Measurements from ENCODE around the gene INTS6.

INTS6 gene

DNA sequence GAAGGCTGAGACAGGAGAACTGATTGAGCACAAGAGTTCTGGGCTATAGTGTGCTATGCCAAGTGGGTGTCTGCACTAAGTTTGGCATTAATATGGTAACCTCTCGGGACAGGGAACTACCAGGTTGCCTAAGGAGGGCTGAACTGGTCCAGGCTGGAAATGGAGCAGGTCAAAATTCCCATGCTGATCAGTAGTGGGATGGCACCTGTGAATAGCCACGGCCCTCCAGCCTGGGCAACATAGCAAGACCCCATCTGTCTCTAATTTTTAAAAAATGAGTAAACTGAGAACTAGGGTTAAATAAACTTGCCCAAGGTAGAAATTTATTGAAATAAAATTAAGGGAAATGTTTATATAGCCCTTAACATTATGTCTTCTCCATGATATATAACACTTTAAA is 17.0 kb upstream of the INTS6 start:
- Histone ChIP-seq H3K36me3 (replicated peaks; ENCODE audit: insufficient read depth, low read length) (no peaks in the 10 kb centered on the region), H3F3A (ENCODE audit: insufficient read depth, low read length) (no peaks in the 10 kb centered on the region), H3K4me2 (ENCODE audit: low read depth, low read length) (no peak overlapping the region), H3K9me3 (replicated peaks; ENCODE audit: insufficient read depth, low read length) (no peaks in the 10 kb centered on the region), H3K9ac (ENCODE audit: low read length) (no peak overlapping the region), H4K20me1 (ENCODE audit: insufficient read depth, low read length) (no peaks in the 10 kb centered on the region), H3K9me2 (replicated peaks; ENCODE audit: insufficient read depth, low read length) (no peaks in the 10 kb centered on the region), H3K27me3 (replicated peaks; ENCODE audit: insufficient read depth, low read length) (no peaks in the 10 kb centered on the region), H3K4me1 (ENCODE audit: low read length) (no peaks in the 10 kb centered on the region), H3K4me3 (ENCODE audit: low read length) (no peak overlapping the region), H2AFZ (ENCODE audit: low read length) (no peak overlapping the region), H3K27ac (ENCODE audit: low read length) (no peak overlapping the region), H3K79me2 (ENCODE audit: low read length) (no peaks in the 10 kb centered on the region)
- no peak for DNase-seq
- no peak for TF ChIP-seq EZH2 (optimal IDR thresholded peaks at IDR 0.05; ENCODE audit: low read depth, low read length)
- TF ChIP-seq EZH2phosphoT487 (IDR thresholded peaks at IDR 0.05; ENCODE audit: low read length), result no peak
- TF ChIP-seq, protein P1, sequence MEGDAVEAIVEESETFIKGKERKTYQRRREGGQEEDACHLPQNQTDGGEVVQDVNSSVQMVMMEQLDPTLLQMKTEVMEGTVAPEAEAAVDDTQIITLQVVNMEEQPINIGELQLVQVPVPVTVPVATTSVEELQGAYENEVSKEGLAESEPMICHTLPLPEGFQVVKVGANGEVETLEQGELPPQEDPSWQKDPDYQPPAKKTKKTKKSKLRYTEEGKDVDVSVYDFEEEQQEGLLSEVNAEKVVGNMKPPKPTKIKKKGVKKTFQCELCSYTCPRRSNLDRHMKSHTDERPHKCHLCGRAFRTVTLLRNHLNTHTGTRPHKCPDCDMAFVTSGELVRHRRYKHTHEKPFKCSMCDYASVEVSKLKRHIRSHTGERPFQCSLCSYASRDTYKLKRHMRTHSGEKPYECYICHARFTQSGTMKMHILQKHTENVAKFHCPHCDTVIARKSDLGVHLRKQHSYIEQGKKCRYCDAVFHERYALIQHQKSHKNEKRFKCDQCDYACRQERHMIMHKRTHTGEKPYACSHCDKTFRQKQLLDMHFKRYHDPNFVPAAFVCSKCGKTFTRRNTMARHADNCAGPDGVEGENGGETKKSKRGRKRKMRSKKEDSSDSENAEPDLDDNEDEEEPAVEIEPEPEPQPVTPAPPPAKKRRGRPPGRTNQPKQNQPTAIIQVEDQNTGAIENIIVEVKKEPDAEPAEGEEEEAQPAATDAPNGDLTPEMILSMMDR (IDR thresholded peaks at IDR 0.05; ENCODE audit: low read length), result no peak

DNA sequence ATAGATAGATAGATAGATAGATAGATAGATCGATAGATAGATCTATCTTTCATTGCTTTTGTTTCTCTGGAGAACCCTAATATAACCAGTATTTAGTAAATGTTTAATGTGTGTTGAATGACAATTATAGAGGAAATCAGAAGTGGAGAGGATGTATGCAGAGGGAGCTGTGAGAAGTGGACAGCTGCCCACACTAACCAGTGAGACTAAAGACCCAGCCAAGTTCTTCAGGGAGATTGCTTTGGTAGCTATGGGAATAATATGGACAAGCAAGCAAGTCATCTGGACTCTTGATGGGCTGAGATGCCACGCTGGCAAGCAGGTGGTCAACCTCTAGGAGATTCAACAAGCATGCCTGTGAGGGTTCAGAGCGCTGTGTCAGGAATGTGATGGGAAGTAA is 14.9 kb upstream of the INTS6 start:
- Histone ChIP-seq H3K79me2 (ENCODE audit: low read length) (no peaks in the 10 kb centered on the region), H3K4me3 (ENCODE audit: low read length) (no peak overlapping the region), H4K20me1 (ENCODE audit: insufficient read depth, low read length) (no peaks in the 10 kb centered on the region), H3K27ac (ENCODE audit: low read length) (no peak overlapping the region), H3K36me3 (replicated peaks; ENCODE audit: insufficient read depth, low read length) (no peaks in the 10 kb centered on the region), H3K9me3 (replicated peaks; ENCODE audit: insufficient read depth, low read length) (no peaks in the 10 kb centered on the region), H3K4me2 (ENCODE audit: low read depth, low read length) (no peak overlapping the region), H3K27me3 (replicated peaks; ENCODE audit: insufficient read depth, low read length) (no peaks in the 10 kb centered on the region), H3K4me1 (ENCODE audit: low read length) (no peaks in the 10 kb centered on the region), H2AFZ (ENCODE audit: low read length) (no peak overlapping the region), H3K9me2 (replicated peaks; ENCODE audit: insufficient read depth, low read length) (no peaks in the 10 kb centered on the region), H3F3A (ENCODE audit: insufficient read depth, low read length) (no peaks in the 10 kb centered on the region), H3K9ac (ENCODE audit: low read length) (no peak overlapping the region)
- no peak for DNase-seq
- TF ChIP-seq, protein P1 (IDR thresholded peaks at IDR 0.05; ENCODE audit: low read length), result no peak
- no peak for TF ChIP-seq EZH2phosphoT487 (IDR thresholded peaks at IDR 0.05; ENCODE audit: low read length)
- no peak for TF ChIP-seq EZH2 (optimal IDR thresholded peaks at IDR 0.05; ENCODE audit: low read depth, low read length)

DNA sequence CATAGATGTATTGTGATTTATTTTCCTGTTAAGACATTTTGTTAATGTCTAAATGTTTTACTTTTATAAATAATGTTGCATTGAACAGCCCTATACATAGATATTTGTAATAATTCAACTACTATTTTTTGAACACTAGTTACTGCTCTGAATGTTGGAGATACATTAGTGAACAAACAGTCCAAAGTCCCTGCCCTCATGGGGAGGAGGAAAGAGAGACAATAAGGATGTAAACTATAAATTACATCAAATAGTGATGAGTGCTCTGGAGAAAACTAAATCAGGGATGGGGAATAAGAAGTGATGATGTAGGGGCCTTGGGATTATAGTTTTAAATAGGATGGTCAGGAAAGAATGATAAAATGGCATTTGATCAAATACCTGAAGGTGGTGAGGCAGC is 12.3 kb upstream of the INTS6 start:
- H3K9ac ChIP-seq (ENCODE audit: low read length), result no peak overlapping the region
- no peaks in the 10 kb centered on the region for H3F3A ChIP-seq (ENCODE audit: insufficient read depth, low read length)
- H3K27ac ChIP-seq (ENCODE audit: low read length), result no peak overlapping the region
- no peaks in the 10 kb centered on the region for H3K36me3 ChIP-seq (replicated peaks; ENCODE audit: insufficient read depth, low read length)
- no peak for TF ChIP-seq EZH2phosphoT487 (IDR thresholded peaks at IDR 0.05; ENCODE audit: low read length)
- TF ChIP-seq, protein P1 (IDR thresholded peaks at IDR 0.05; ENCODE audit: low read length), result no peak
- TF ChIP-seq EZH2 (optimal IDR thresholded peaks at IDR 0.05; ENCODE audit: low read depth, low read length), result no peak
- no peak overlapping the region for H2AFZ ChIP-seq (ENCODE audit: low read length)
- H3K4me3 ChIP-seq (ENCODE audit: low read length), result no peak overlapping the region
- H3K9me3 ChIP-seq (replicated peaks; ENCODE audit: insufficient read depth, low read length), result no peaks in the 10 kb centered on the region
- no peak for DNase-seq
- no peaks in the 10 kb centered on the region for H3K4me1 ChIP-seq (ENCODE audit: low read length)
- no peaks in the 10 kb centered on the region for H3K79me2 ChIP-seq (ENCODE audit: low read length)
- no peaks in the 10 kb centered on the region for H3K27me3 ChIP-seq (replicated peaks; ENCODE audit: insufficient read depth, low read length)
- H4K20me1 ChIP-seq (ENCODE audit: insufficient read depth, low read length), result no peaks in the 10 kb centered on the region
- no peaks in the 10 kb centered on the region for H3K9me2 ChIP-seq (replicated peaks; ENCODE audit: insufficient read depth, low read length)
- H3K4me2 ChIP-seq (ENCODE audit: low read depth, low read length), result no peak overlapping the region
